Heart right ventricle (tissue), 16 donors: ENCODE data around the gene NEFH. TPM values are rescaled to one million over a fixed set of nuclear protein-coding genes. Genes with fewer than 3 reads are reported as not detected.

Experiments
- ATAC-seq, 8 donors: fragments of 200-7000 bp; cut with Tn5 transposase; one replicate each; pipeline ENCODE4 v1.9.1; 2020; ENCODE audit warnings: mild to moderate bottlenecking in 8 of 8, moderate library complexity in 8 of 8, moderate number of reproducible peaks in 1 of 8
- DNase-seq, 2 donors: peaks; one replicate each; pipeline ENCODE4 v3.0.0-alpha.2; 2020
- H3K27ac ChIP-seq, 10 donors: fragments of 200-600 bp; sonication (generic) in 2 of 10; one replicate each; pipeline versions ENCODE4 v1.5.0 to v1.8.0; 2020 to 2022; ENCODE audit warnings: mild to moderate bottlenecking in 3 of 10
- H3K27me3 ChIP-seq, 7 donors: fragments of 200-600 bp; one replicate each; pipeline ENCODE4 v1.8.0; 2021 to 2022; ENCODE audit warnings: mild to moderate bottlenecking in 2 of 7
- H3K36me3 ChIP-seq, 9 donors: fragments of 200-600 bp; sonication (generic) in 1 of 9; one replicate each; pipeline versions ENCODE4 v1.5.0 to v1.8.0; 2020 to 2022; ENCODE audit warnings: mild to moderate bottlenecking in 2 of 9
- H3K4me1 ChIP-seq, 9 donors: fragments of 200-600 bp; sonication (generic) in 1 of 9; one replicate each; pipeline versions ENCODE4 v1.5.0 to v1.8.0; 2020 to 2022; ENCODE audit warnings: mild to moderate bottlenecking in 4 of 9
- H3K4me3 ChIP-seq, 10 donors: fragments of 200-600 bp; sonication (generic) in 2 of 10; one replicate each; pipeline versions ENCODE4 v1.5.0 to v1.8.0; 2020 to 2022; ENCODE audit warnings: mild to moderate bottlenecking in 7 of 10, moderate library complexity in 2 of 10
- H3K9me3 ChIP-seq, 11 donors: fragments of 200-600 bp in 10 of 11; sonication (generic) in 2 of 11; one replicate each; pipeline versions ENCODE4 v1.5.0 to v1.8.0; 2013 to 2022; ENCODE audit warnings: mild to moderate bottlenecking in 2 of 11, control low read depth in 1 of 11, moderate library complexity in 1 of 11
- WGBS, 2 donors: extraction: QIAGEN DNeasy Blood & Tissue Kit; methylation state at CpG; one replicate each; pipeline ENCODE4 v1.1.7; 2013; ENCODE audit warnings: inconsistent platforms in 1 of 2; 5-methylcytosine and 5-hydroxymethylcytosine counted together
- intact Hi-C, 10 donors: fragments of 100-400 bp; cut with DNase I; formaldehyde crosslinking; loops; one replicate each; pipeline versions ENCODE4 v1.11.1 to v1.14.2; 2022
- polyA plus RNA-seq, 2 donors: library from polyadenylated mRNA; stranded (reverse); fragments of 200-250 nt; gene quantifications; one replicate each; pipeline ENCODE4 v1.2.3, GENCODE V29; 2013
- total RNA-seq, 10 donors: library from RNA; stranded (reverse); fragmentation: NEBNext Ultra II Directional in 3 of 10; extraction: Animal tissue kit (Norgen Biotek cat#: 25700) in 3 of 10; gene quantifications; one replicate each; pipeline versions ENCODE4 v1.2.1 to v1.2.4, GENCODE V29; 2021 to 2023
- TF ChIP-seq, protein P1 (sequence below), 9 donors: fragments of 200-600 bp; sonication (generic) in 2 of 9; IDR thresholded peaks; one replicate each; pipeline versions ENCODE4 v1.5.0 to v1.8.0; 2021 to 2022; ENCODE audit warnings: antibody characterized with exemption in 9 of 9, mild to moderate bottlenecking in 5 of 9, moderate library complexity in 1 of 9
- donor health status: Arrhythmogenic right ventricular cardiomyopathy.
- donor health status: ischemic (EF 13 %, LVEDD 7.1; RV severe dilation, severe dysfunction).
- donor health status: healthy with polysubstance abuse.
- donor health status: DM: no; HTN: yes; CAD: no.
- donor health status: DM: no; HTN: no; CAD: no.
- donor health status: ischemic (EF 25% LVEDD 6.9; RV normal size, moderate dysfunction).
- donor health status: ischemic (EF 25% LVEDD 5.7; RV mildly dilated, moderate dysfunction).
- donor health status: healthy.
- donor health status: DM: yes; HTN: yes; CAD: no.
- donor health status: Ischemic cardiomyopathy.
- donor health status: ischemic (EF 35%, LVEDD 5.7; RV mildly dilated, moderate dysfunction).
- donor health status: nonischemic (EF 11% LVEDD 7.7; RV severe dilation, severe dysfunction).
- donor health status: DM: yes; HTN: yes; CAD: no.
- donor health status: PGD.
- donor health status: ischemic (EF 29% LVEDD 5.4; RV normal size, mild dysfunction).
- donor health status: nonischemic (EF 23%, LVEDD 6.1; RV moderate dilation, normal function).

Gene NEFH
- total and polyA plus RNA-seq, 12 donors, result 0.07 to 0.60 (median 0.18) TPM; not detected in 3

- intact Hi-C loops, result no loop called here
- ATAC-seq, result no peak
Observed at GRCh38 chr22:29510542-29510941, 30.5 kb downstream of the NEFH start.

DNA sequence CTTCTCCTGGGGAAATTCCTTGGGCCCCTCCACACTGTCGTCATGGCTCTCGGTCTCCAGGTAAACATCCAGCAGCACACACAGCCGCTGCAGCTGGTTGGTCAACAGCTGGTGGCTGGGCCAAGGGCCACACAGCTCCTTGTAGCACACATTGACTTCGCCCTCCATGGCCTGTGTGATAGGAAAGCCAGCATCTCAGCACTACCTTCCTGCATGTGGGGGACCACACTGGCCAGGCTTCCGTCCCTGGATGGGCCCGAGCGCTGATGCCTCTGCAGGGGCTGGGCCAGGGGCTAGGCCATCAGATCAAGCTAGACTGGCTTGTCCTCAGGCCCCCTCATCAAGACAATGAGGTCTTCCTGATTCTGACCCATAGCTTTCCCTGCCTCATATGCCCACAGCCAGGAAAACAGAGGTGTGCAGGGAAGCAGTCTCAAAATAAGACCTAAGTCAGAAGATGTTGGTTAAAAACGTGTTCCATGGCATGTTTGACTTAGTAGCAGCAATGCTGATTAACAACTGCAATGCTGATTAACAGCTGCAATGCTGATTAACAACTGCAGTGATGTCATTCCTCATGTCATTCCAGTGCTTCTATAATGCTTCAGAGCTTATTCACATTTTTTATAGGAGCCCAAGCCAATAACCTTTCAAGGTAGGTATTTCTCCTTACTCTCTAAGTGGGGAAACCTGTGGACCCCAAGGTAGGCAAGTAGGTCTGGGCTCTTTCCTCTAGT, 31.3 kb downstream of the NEFH start:
- WGBS, 2 donors, result 92% methylated on average over 8 of the region's 8 CpGs

More at GRCh38 chr22:29510542-29510941, 30.5 kb downstream of the NEFH start:
- Histone ChIP-seq H3K9me3 (no peaks in the 10 kb centered on the region), H3K27ac (no peak overlapping the region), H3K36me3 (peaks cover 0 to 99% (median 35%) of the 10 kb centered on the region in 9 donors), H3K27me3 (no peaks in the 10 kb centered on the region), H3K4me1 (peaks cover 0 to 10% (median 0%) of the 10 kb centered on the region in 9 donors), H3K4me3 (no peak overlapping the region)
- TF ChIP-seq, protein P1, sequence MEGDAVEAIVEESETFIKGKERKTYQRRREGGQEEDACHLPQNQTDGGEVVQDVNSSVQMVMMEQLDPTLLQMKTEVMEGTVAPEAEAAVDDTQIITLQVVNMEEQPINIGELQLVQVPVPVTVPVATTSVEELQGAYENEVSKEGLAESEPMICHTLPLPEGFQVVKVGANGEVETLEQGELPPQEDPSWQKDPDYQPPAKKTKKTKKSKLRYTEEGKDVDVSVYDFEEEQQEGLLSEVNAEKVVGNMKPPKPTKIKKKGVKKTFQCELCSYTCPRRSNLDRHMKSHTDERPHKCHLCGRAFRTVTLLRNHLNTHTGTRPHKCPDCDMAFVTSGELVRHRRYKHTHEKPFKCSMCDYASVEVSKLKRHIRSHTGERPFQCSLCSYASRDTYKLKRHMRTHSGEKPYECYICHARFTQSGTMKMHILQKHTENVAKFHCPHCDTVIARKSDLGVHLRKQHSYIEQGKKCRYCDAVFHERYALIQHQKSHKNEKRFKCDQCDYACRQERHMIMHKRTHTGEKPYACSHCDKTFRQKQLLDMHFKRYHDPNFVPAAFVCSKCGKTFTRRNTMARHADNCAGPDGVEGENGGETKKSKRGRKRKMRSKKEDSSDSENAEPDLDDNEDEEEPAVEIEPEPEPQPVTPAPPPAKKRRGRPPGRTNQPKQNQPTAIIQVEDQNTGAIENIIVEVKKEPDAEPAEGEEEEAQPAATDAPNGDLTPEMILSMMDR (IDR thresholded peaks at IDR 0.05), result no peak
- DNase-seq, result no peak
- WGBS, 2 donors, result 92 to 93% methylated on average over 2 of the region's 2 CpGs

GRCh38 chr22:29512031-29512430, 32.0 kb downstream of the NEFH start:
- no peak overlapping the region for H3K4me3 ChIP-seq
- ATAC-seq (peak in 1 of 8 donors; percentile 27), DNase-seq (no peak)
- no peaks in the 10 kb centered on the region for H3K27me3 ChIP-seq
- H3K9me3 ChIP-seq, result no peaks in the 10 kb centered on the region
- intact Hi-C loops, result no loop called here
- WGBS, 2 donors, result 65 to 81% methylated on average over 4 of the region's 4 CpGs
- no peak overlapping the region for H3K27ac ChIP-seq
- TF ChIP-seq, protein P1 (IDR thresholded peaks at IDR 0.05), result no peak
- H3K36me3 ChIP-seq, result peaks cover 0 to 99% (median 39%) of the 10 kb centered on the region in 9 donors
- peaks cover 0 to 10% (median 0%) of the 10 kb centered on the region in 9 donors for H3K4me1 ChIP-seq

More for the DNA sequence above, 31.3 kb downstream of the NEFH start:
- Histone ChIP-seq H3K4me3 (no peak overlapping the region), H3K36me3 (peaks cover 0 to 99% (median 40%) of the 10 kb centered on the region in 9 donors), H3K27ac (no peak overlapping the region), H3K9me3 (no peaks in the 10 kb centered on the region), H3K27me3 (no peaks in the 10 kb centered on the region), H3K4me1 (peaks cover 0 to 10% (median 0%) of the 10 kb centered on the region in 9 donors)
- TF ChIP-seq, protein P1 (IDR thresholded peaks at IDR 0.05), result no peak
- intact Hi-C loops, result no loop called here
- no peak for ATAC-seq
- DNase-seq, result no peak

DNA sequence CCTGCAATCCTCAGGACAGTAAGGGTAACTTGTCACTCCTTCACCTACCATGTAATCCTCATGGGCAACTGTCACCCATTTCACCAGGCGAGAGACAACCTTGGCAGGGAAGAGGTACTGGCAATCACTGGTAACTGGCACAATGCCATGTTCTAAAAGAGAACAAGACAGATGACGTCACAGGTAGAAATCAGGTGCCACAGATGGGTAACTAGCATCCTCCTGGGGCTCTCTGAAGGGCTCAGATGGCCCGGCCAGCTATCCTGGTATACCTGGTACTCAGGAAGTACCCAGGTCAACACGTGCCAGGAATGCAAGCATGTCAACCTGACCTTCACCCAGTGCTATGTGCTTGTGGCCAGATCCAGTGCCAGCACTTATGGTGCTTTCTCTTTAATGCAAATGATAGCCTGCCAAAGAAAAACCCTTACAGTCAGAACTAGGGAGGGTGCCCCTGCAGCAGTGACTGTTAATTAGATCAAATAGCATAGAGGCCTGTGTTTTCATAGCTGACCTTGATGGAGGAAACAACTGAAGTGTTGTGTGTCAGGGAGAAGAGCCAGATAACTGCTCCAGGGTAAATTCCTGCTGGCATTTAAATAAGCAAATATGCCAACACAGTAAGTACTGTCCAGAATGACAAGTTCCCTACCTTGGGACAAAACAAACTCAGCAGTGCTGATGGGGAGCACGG, 37.3 kb downstream of the NEFH start:
- Histone ChIP-seq H3K4me3 (no peak overlapping the region), H3K27me3 (no peaks in the 10 kb centered on the region), H3K9me3 (no peaks in the 10 kb centered on the region), H3K4me1 (peaks cover 0 to 14% (median 0%) of the 10 kb centered on the region in 9 donors), H3K27ac (peak overlapping the region in 9 of 10 donors; percentile 35 to 68 (median 52)), H3K36me3 (peaks cover 0 to 100% (median 60%) of the 10 kb centered on the region in 9 donors)
- ATAC-seq (peak; percentile 52 to 91 (median 80)), DNase-seq (peak in 1 of 2 donors; percentile 23)
- 49 to 58% methylated on average over 5 of the region's 5 CpGs for WGBS, 2 donors
- TF ChIP-seq, protein P1 (IDR thresholded peaks at IDR 0.05), result no peak
- intact Hi-C loops, result no loop called here
